ENCODE results near the gene SPATA6L. TPM values are rescaled to one million over a fixed set of nuclear protein-coding genes. Genes with fewer than 3 reads are reported as not detected.

SPATA6L gene
- polyA plus RNA-seq, 1 donor = 5.3 TPM

- no peak for DNase-seq
Measured at GRCh38 chr9:4583001-4583400, 83.3 kb downstream of the SPATA6L start.

- DNase-seq = no peak
Measured at GRCh38 chr9:4581861-4582565, 84.3 kb downstream of the SPATA6L start.

GRCh38 chr9:4581035-4581760, 85.1 kb downstream of the SPATA6L start:
- DNase-seq = no peak

- no peak for DNase-seq
Measured at GRCh38 chr9:4579001-4579400, 87.3 kb downstream of the SPATA6L start.

GRCh38 chr9:4576448-4576847, 89.8 kb downstream of the SPATA6L start:
- no peak for DNase-seq

- no peak for DNase-seq
Measured at GRCh38 chr9:4575997-4576396, 90.3 kb downstream of the SPATA6L start.

- no peak for DNase-seq
Measured at GRCh38 chr9:4574657-4575243, 91.5 kb downstream of the SPATA6L start.

- no peak for DNase-seq
Measured at GRCh38 chr9:4573634-4574389, 92.5 kb downstream of the SPATA6L start.

- no peak for DNase-seq
Measured at GRCh38 chr9:4573176-4573575, 93.1 kb downstream of the SPATA6L start.

GRCh38 chr9:4572184-4572826, 94.0 kb downstream of the SPATA6L start:
- no peak for DNase-seq

- DNase-seq = no peak
Measured at GRCh38 chr9:4569101-4569500, 97.2 kb downstream of the SPATA6L start.

GRCh38 chr9:4567601-4568000, 98.7 kb downstream of the SPATA6L start:
- no peak for DNase-seq

- DNase-seq = no peak
Measured at GRCh38 chr9:4566806-4567205, 99.5 kb downstream of the SPATA6L start.

GRCh38 chr9:4563105-4563504, 103.2 kb downstream of the SPATA6L start:
- DNase-seq = no peak

- no peak for DNase-seq
Measured at GRCh38 chr9:4559261-4560182, 106.8 kb downstream of the SPATA6L start.

- no peak for DNase-seq
Measured at GRCh38 chr9:4558371-4558998, 107.8 kb downstream of the SPATA6L start.

- no peak for DNase-seq
Measured at GRCh38 chr9:4555236-4555635, 111.0 kb downstream of the SPATA6L start.

GRCh38 chr9:4553951-4554381, 112.3 kb downstream of the SPATA6L start:
- no peak for DNase-seq

- no peak for DNase-seq
Measured at GRCh38 chr9:4550777-4551484, 115.3 kb downstream of the SPATA6L start.

Measured in left kidney (tissue), 2 donors.